Adrenal gland (tissue), 5 donors: Measurements from ENCODE around the gene FRY.

ENCODE experiments used
- POLR2A ChIP-seq, 2 donors: fragments of 450-650 bp; IDR thresholded peaks; one replicate each; pipeline ENCODE4 v1.6.1; 2017; ENCODE audit warnings: antibody characterized with exemption in 2 of 2, mild to moderate bottlenecking in 2 of 2, moderate library complexity in 1 of 2
- TF ChIP-seq, protein P1 (sequence below), 6 experiments: fragments of 450-650 bp in 4 of 6; fragments of 200-600 bp in 2 of 6; sonication (generic) in 1 of 6; IDR thresholded peaks; 1 replicate in 5 of 6; 2 replicates in 1 of 6; pipeline versions ENCODE4 v1.5.1 to v1.8.0; 2016 to 2021; ENCODE audit warnings: antibody characterized with exemption in 6 of 6, mild to moderate bottlenecking in 2 of 6, moderate library complexity in 1 of 6
- donor health status: DM: no; HTN: no; CAD: no.

DNA sequence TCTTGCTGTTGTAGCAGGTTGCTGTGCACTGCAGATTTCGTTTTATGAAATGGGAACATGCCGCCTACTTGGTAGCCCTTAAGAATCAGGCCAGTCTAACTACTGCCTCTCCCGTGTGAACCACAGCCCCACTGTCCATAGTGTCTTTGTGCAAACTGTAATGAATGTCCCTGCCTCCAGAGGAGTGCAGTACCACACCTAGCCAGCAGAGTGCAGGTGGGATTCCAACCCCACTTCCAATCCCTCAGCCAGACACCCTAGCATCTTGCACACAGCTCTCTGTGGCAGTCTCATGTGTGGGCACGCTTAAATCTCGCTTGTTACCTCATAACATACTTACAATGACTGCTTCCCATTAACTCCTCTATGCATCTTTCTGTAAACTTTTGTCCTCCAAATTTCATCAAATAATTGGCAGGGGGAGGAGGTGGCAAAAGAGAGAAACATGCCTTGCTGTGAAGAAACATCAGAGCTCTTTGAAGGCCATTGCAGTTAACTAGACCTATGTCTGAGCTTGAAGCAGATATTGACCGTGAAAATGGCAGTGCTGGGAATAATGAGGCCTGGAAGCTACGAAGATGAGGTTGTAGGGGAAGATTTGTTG is 236.4 kb downstream of the FRY start:
- TF ChIP-seq, protein P1, sequence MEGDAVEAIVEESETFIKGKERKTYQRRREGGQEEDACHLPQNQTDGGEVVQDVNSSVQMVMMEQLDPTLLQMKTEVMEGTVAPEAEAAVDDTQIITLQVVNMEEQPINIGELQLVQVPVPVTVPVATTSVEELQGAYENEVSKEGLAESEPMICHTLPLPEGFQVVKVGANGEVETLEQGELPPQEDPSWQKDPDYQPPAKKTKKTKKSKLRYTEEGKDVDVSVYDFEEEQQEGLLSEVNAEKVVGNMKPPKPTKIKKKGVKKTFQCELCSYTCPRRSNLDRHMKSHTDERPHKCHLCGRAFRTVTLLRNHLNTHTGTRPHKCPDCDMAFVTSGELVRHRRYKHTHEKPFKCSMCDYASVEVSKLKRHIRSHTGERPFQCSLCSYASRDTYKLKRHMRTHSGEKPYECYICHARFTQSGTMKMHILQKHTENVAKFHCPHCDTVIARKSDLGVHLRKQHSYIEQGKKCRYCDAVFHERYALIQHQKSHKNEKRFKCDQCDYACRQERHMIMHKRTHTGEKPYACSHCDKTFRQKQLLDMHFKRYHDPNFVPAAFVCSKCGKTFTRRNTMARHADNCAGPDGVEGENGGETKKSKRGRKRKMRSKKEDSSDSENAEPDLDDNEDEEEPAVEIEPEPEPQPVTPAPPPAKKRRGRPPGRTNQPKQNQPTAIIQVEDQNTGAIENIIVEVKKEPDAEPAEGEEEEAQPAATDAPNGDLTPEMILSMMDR (IDR thresholded peaks at IDR 0.05), result peak in 1 of 6 experiments; percentile 8
- TF ChIP-seq POLR2A (IDR thresholded peaks at IDR 0.05), result no peak
